ENCODE measurements around the gene CRNN.
A peak's percentile ranks its signal among the peaks of the same experiment; 100 is the strongest.

Gene CRNN

DNA sequence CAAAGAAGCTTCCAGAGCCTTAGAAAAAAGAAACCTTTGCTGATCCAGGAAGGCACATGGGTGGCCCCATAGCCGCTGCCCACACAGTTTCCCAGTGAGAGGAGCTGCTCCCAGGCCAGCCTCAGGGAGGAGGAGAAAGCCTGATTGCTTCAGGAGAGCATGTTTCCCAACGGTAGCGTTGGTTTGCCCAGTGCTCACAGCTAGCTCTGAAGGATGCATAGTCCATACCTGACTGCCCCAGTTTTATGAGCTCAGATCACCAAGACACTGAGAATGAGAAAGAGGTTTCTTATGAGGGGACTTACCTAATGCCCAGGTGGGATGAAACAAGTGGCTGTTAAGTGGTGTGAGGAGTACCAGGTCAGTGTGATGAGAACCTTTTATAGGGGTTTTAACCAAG, at the start of gene CRNN:
Gene CRNN, minus strand, starts transcription at position 355 of the 400 bp plus-strand sequence. CDS start 2,030 bp downstream, outside the sequence.
- TF ChIP-seq, protein P1, sequence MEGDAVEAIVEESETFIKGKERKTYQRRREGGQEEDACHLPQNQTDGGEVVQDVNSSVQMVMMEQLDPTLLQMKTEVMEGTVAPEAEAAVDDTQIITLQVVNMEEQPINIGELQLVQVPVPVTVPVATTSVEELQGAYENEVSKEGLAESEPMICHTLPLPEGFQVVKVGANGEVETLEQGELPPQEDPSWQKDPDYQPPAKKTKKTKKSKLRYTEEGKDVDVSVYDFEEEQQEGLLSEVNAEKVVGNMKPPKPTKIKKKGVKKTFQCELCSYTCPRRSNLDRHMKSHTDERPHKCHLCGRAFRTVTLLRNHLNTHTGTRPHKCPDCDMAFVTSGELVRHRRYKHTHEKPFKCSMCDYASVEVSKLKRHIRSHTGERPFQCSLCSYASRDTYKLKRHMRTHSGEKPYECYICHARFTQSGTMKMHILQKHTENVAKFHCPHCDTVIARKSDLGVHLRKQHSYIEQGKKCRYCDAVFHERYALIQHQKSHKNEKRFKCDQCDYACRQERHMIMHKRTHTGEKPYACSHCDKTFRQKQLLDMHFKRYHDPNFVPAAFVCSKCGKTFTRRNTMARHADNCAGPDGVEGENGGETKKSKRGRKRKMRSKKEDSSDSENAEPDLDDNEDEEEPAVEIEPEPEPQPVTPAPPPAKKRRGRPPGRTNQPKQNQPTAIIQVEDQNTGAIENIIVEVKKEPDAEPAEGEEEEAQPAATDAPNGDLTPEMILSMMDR (conservative IDR thresholded peaks at IDR 0.05), result no peak
- H3K27ac ChIP-seq, result no peak within 1 kb of the TSS

GRCh38 chr1:152462636-152463035, 48.6 kb upstream of the CRNN start:
- H3K27ac ChIP-seq, result no peak overlapping the region
- TF ChIP-seq, protein P1 (conservative IDR thresholded peaks at IDR 0.05), result no peak

- TF ChIP-seq, protein P1 (conservative IDR thresholded peaks at IDR 0.05), result peak; percentile 89
- H3K27ac ChIP-seq, result no peak overlapping the region
Measured at GRCh38 chr1:152461544-152461943, 47.5 kb upstream of the CRNN start.

DNA sequence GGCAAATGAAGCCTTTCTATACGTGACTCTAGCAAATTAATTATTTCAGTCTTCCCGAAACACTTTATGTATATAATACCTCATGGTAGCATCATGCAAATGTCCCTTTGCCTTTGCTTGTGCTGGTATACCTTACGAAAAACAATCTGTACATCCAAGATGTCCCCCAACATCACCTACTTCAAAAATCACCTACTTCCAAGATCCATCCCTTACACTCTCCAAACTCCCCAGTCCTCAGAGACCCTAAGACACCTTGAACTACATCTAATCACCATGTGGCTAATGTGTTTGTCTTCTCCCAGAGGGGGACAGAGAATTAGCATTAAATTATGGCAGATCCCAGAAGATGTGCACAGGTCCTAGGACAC, 46.5 kb upstream of the CRNN start:
- no peak overlapping the region for H3K27ac ChIP-seq
- TF ChIP-seq, protein P1 (conservative IDR thresholded peaks at IDR 0.05), result peak; percentile 39

DNA sequence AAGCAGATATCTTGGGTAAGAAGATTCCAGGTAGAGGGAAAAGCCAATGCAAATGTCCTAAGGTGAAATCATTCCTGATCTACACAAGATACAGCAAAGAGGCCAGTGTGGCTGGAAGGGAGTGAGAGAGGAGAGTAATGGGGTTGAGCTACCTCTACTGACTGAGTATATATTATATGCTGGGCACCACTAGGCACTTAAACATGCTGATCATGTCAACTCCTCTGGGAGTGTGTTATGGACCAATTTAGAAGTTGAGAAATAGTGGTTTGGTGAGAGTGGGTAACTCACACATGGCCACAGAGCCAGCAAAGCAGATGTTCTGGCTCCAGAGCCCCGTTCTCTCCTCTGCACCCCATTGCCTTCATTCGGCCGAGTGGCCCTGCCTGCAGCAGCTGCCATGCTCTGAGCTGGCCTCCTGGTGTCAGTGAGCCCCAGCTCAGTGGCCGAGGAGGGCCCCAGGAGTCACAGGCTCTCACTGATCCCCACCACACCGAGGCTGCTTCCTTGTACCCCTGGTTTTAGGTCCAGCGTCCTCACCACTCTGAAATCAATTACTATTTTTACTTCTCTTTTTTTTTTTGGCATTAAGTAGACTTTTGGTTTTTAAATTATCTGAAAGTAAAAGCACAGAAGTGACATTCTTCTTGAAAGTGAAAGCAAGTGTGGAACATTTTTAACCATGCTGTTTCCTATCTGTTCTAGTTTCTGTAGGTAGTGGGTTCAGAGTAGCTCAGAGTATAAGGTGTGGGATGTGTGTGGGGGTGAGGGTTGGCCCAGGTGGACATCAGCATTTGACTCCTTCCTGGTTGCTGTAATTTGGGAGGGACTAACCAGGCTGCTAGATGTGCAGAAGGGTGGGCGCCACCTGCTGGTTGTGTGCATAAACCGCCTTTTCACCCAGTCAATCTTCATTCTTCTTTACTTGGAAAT, 45.8 kb upstream of the CRNN start:
- TF ChIP-seq, protein P1 (conservative IDR thresholded peaks at IDR 0.05), result peak; percentile 98
- H3K27ac ChIP-seq, result no peak overlapping the region

DNA sequence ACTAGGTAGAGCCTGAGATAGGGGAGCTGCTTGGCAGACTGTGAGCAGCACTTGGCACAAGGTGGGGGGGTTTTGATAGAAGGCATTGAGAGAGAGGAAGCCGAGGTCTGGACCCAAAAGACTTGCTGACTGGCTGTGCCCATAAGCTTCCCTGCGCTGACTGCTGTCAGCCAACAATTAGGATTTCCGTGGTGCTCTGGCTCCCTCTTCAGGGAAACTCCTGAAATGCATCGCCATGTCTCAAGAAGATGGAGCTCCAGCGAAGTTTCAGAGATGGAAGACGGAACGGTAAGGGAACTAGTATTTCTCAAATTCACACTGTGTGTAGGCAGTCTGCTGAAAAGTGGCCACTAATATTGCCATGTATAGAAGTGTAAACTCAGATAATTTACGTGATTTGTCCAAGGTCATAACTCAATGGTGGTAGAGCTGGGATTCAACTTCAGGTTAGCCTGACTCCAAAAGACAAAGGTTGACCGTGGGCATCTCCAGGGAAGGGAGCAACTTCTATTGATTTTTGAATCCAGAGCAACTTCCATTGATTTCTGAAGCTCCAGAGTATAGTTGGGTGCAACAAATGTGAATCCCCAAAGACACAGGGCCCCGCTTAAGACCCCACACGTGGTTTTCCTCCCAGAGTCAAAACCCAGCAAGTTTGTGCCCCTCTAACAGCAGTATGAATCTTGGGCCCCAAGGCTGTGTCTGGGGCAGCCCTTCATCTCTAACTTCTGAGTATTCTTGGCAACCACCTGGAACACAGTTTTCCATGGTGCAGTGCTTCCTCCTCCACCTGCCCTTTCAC, 44.5 kb upstream of the CRNN start:
- no peak overlapping the region for H3K27ac ChIP-seq
- TF ChIP-seq, protein P1 (conservative IDR thresholded peaks at IDR 0.05), result peak; percentile 96

DNA sequence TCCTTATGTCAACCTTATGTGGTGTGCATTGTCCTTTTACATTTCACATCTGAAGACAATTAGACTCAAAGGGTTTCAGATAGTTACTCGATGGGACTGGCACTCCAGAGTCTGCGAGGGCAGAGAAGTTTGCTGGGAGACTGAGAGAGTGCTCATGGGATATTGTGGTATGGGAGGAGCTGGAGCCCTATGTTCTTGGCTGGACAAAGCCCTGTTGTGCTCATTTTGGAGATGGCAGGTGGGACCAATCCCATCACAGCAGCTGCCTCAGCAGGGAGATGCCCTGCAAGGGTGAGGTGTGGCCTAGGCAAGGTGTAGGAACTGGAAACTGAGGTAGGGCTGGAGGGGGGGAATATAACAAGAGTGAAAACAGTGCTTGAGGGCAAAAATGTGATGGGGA, 43.5 kb upstream of the CRNN start:
- no peak overlapping the region for H3K27ac ChIP-seq
- TF ChIP-seq, protein P1 (conservative IDR thresholded peaks at IDR 0.05), result no peak
